ENCODE measurements around the gene HOXA3. TPM values are rescaled to one million over a fixed set of nuclear protein-coding genes. Genes with fewer than 3 reads are reported as not detected.
A peak's percentile ranks its signal among the peaks of the same experiment; 100 is the strongest.

The HOXA3 gene
- total and polyA plus RNA-seq, 10 of the 15 experiments (the other 5 are each of a cell fraction or from before 2014, with no cell fraction given) = 0.05 TPM; not detected in 9

- H3K27me3 ChIP-seq (replicated peaks in 1 of 2; ENCODE audit: control insufficient read depth in 2 of 2, insufficient read depth in 2 of 2, low read length in 1 of 2) = no peaks in the 10 kb centered on the region; a peak in 1 of 4 replicates
- no peaks in the 10 kb centered on the region; the same call in 2 of the 3 replicates for H3K9me3 ChIP-seq (replicated peaks; ENCODE audit: control insufficient read depth, insufficient read depth, low read length)
- ChIA-PET POLR2A (no interaction called here), SMC1A (ENCODE audit: uncharacterized antibody, unreplicated experiment) (no interaction called here), RAD21 (ENCODE audit: unreplicated experiment) (no interaction called here), CTCF (no interaction called here)
- H3K4me1 ChIP-seq (ENCODE audit: control insufficient read depth, insufficient read depth, low read length) = no peaks in the 10 kb centered on the region
- H4K20me1 ChIP-seq (ENCODE audit: control insufficient read depth, insufficient read depth) = no peaks in the 10 kb centered on the region
- no peak overlapping the region for H3K4me2 ChIP-seq (ENCODE audit: control insufficient read depth, insufficient read depth)
- DNase-seq (ENCODE audit: low read depth, low spot score) (no peak), FAIRE-seq (no peak), ATAC-seq (no peak)
- 81% methylated on average over 51 of the region's 66 CpGs for WGBS (ENCODE audit: insufficient coverage, insufficient replicate concordance, low lambda C conversion rate, missing lambda C conversion rate)
- TF ChIP-seq, protein P1, sequence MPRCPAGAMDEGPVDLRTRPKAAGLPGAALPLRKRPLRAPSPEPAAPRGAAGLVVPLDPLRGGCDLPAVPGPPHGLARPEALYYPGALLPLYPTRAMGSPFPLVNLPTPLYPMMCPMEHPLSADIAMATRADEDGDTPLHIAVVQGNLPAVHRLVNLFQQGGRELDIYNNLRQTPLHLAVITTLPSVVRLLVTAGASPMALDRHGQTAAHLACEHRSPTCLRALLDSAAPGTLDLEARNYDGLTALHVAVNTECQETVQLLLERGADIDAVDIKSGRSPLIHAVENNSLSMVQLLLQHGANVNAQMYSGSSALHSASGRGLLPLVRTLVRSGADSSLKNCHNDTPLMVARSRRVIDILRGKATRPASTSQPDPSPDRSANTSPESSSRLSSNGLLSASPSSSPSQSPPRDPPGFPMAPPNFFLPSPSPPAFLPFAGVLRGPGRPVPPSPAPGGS (IDR thresholded peaks at IDR 0.05; ENCODE audit: borderline replicate concordance, insufficient read depth, low read depth, low read length, poor library complexity, severe bottlenecking) = peak; percentile 66
- no peak for TF ChIP-seq POLR2AphosphoS2 (IDR thresholded peaks at IDR 0.05; ENCODE audit: low read depth, low read length)
- in situ Hi-C loops (cut with MboI) = no loop called here
- no peak overlapping the region for H3K4me3 ChIP-seq
- no peaks in the 10 kb centered on the region for H3K36me3 ChIP-seq (ENCODE audit: control insufficient read depth in 2 of 2, insufficient read depth in 2 of 2, low read length in 1 of 2)
- no TSS peak for BruUV-seq (replicated peaks)
- no peak overlapping the region for H3K9ac ChIP-seq (ENCODE audit: control insufficient read depth, insufficient read depth, low read length)
- no peak overlapping the region for H3K27ac ChIP-seq (ENCODE audit: control insufficient read depth, insufficient read depth)
- H3K79me2 ChIP-seq (ENCODE audit: control insufficient read depth, insufficient read depth, low read length) = no peaks in the 10 kb centered on the region
- H2AFZ ChIP-seq (ENCODE audit: control insufficient read depth, low read depth, low read length) = no peak overlapping the region
- intact Hi-C loops (cut with micrococcal nuclease; ENCODE audit: unreplicated experiment) = no loop called here
These were observed 42.0 kb downstream of the HOXA3 start for GRCh38 chr7:27110186-27111031.

DNA sequence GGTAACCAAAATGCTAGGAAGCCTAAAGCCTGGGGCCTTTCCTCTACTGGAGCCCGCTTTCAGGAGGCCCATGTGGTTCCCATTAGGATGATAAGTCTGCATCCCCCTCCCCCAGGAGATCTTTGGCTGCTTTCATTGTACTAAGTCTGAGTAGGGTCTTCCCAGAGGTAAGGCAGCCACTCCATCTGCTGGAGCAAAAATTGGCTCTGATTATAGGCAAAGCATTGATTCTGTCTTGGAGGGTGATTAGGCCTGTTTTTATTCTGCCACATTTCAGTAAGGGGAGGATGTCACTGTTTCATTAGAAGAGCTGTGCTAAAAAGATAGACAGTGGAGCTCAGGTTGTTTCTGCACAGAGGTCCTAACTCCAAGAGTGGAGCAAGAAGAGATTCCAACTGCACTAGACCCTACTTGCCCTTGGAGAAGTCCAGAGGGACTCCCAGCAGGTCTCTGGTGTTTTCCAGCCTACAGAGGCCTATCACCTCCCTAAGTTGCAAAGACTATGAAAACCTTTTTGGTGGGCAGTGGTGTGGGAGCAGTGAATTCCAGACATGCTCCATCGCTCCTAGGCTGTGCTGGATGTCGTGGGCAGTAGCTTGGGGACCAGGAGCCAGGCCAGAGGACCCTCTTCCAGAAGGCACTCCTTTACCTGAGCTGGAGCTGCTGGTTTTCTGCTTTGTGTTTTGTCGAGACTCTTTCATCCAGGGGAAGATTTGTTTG lies 42.8 kb downstream of the HOXA3 start:
- no peak overlapping the region for H2AFZ ChIP-seq (ENCODE audit: control insufficient read depth, low read depth, low read length)
- H3K4me1 ChIP-seq (ENCODE audit: control insufficient read depth, insufficient read depth, low read length) = no peaks in the 10 kb centered on the region
- 33% methylated on average over 4 of the region's 4 CpGs for WGBS (ENCODE audit: insufficient coverage, insufficient replicate concordance, low lambda C conversion rate, missing lambda C conversion rate)
- ATAC-seq (no peak), DNase-seq (ENCODE audit: low read depth, low spot score) (no peak), FAIRE-seq (no peak)
- no peak overlapping the region for H3K9ac ChIP-seq (ENCODE audit: control insufficient read depth, insufficient read depth, low read length)
- intact Hi-C loops (cut with micrococcal nuclease; ENCODE audit: unreplicated experiment) = no loop called here
- RAD21 ChIA-PET (ENCODE audit: unreplicated experiment) = no interaction called here
- in situ Hi-C loops (cut with MboI) = no loop called here
- no peak overlapping the region for H3K27ac ChIP-seq (ENCODE audit: control insufficient read depth, insufficient read depth)
- no peak overlapping the region for H3K4me2 ChIP-seq (ENCODE audit: control insufficient read depth, insufficient read depth)
- CTCF ChIA-PET = no interaction called here
- BruUV-seq (replicated peaks) = no TSS peak
- SMC1A ChIA-PET (ENCODE audit: uncharacterized antibody, unreplicated experiment) = interaction anchor here (0.6 kb wide), 1 partner anchor 13 kb away, joined by 3 read pairs; no protein-coding TSS in a partner anchor
- no peaks in the 10 kb centered on the region; a peak in 2 of 4 replicates for H3K27me3 ChIP-seq (replicated peaks in 1 of 2; ENCODE audit: control insufficient read depth in 2 of 2, insufficient read depth in 2 of 2, low read length in 1 of 2)
- H3K9me3 ChIP-seq (replicated peaks; ENCODE audit: control insufficient read depth, insufficient read depth, low read length) = no peaks in the 10 kb centered on the region; the same call in 2 of the 3 replicates
- POLR2A ChIA-PET = interaction anchor here (0.5 kb wide), 1 partner anchor 31 kb away, joined by 4 read pairs; no protein-coding TSS in a partner anchor
- no peak overlapping the region for H3K4me3 ChIP-seq
- no peaks in the 10 kb centered on the region for H4K20me1 ChIP-seq (ENCODE audit: control insufficient read depth, insufficient read depth)
- no peaks in the 10 kb centered on the region for H3K79me2 ChIP-seq (ENCODE audit: control insufficient read depth, insufficient read depth, low read length)
- H3K36me3 ChIP-seq (ENCODE audit: control insufficient read depth in 2 of 2, insufficient read depth in 2 of 2, low read length in 1 of 2) = no peaks in the 10 kb centered on the region
- TF ChIP-seq HDAC2 (IDR thresholded peaks at IDR 0.05) (no peak), ZZZ3 (IDR thresholded peaks at IDR 0.05; ENCODE audit: control insufficient read depth, insufficient read length, low read depth) (no peak)
- TF ChIP-seq, protein P2, sequence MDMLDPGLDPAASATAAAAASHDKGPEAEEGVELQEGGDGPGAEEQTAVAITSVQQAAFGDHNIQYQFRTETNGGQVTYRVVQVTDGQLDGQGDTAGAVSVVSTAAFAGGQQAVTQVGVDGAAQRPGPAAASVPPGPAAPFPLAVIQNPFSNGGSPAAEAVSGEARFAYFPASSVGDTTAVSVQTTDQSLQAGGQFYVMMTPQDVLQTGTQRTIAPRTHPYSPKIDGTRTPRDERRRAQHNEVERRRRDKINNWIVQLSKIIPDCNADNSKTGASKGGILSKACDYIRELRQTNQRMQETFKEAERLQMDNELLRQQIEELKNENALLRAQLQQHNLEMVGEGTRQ (IDR thresholded peaks at IDR 0.05; ENCODE audit: borderline replicate concordance, low read depth, low read length) = no peak
- TF ChIP-seq, protein P3, sequence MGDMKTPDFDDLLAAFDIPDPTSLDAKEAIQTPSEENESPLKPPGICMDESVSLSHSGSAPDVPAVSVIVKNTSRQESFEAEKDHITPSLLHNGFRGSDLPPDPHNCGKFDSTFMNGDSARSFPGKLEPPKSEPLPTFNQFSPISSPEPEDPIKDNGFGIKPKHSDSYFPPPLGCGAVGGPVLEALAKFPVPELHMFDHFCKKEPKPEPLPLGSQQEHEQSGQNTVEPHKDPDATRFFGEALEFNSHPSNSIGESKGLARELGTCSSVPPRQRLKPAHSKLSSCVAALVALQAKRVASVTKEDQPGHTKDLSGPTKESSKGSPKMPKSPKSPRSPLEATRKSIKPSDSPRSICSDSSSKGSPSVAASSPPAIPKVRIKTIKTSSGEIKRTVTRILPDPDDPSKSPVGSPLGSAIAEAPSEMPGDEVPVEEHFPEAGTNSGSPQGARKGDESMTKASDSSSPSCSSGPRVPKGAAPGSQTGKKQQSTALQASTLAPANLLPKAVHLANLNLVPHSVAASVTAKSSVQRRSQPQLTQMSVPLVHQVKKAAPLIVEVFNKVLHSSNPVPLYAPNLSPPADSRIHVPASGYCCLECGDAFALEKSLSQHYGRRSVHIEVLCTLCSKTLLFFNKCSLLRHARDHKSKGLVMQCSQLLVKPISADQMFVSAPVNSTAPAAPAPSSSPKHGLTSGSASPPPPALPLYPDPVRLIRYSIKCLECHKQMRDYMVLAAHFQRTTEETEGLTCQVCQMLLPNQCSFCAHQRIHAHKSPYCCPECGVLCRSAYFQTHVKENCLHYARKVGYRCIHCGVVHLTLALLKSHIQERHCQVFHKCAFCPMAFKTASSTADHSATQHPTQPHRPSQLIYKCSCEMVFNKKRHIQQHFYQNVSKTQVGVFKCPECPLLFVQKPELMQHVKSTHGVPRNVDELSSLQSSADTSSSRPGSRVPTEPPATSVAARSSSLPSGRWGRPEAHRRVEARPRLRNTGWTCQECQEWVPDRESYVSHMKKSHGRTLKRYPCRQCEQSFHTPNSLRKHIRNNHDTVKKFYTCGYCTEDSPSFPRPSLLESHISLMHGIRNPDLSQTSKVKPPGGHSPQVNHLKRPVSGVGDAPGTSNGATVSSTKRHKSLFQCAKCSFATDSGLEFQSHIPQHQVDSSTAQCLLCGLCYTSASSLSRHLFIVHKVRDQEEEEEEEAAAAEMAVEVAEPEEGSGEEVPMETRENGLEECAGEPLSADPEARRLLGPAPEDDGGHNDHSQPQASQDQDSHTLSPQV (IDR thresholded peaks at IDR 0.05) = no peak

Measured in GM12878 (cell line).